Kidney (tissue), 22 donors: ENCODE results near the gene CEP131. TPM values are rescaled to one million over a fixed set of nuclear protein-coding genes. Genes with fewer than 3 reads are reported as not detected.
A peak's percentile ranks its signal among the peaks of the same experiment; 100 is the strongest.

Source experiments
- DNase-seq, 5 donors: peaks; one replicate each; pipeline ENCODE4 v3.0.0-alpha.2; 2013 to 2020
- FAIRE-seq: peaks from 2 replicates; lab custom pipeline; 2012; peaks lifted over from hg19 to GRCh38; lab: Jason Lieb, UNC
- H3K27ac ChIP-seq, 2 donors: one replicate each; pipeline ENCODE4 v1.7.0; 2013; ENCODE audit warnings: low read depth in 2 of 2, low read length in 2 of 2, inconsistent platforms in 1 of 2
- H3K27me3 ChIP-seq: one replicate; pipeline ENCODE4 v1.7.1; 2013; ENCODE audit warnings: low read length, inconsistent platforms; ENCODE audit not compliant: control insufficient read depth, insufficient read depth
- H3K36me3 ChIP-seq, 3 donors: one replicate each; pipeline versions ENCODE4 v1.7.0 to v1.7.1; 2013; ENCODE audit warnings: low read length in 3 of 3, control low read depth in 1 of 3, inconsistent platforms in 1 of 3; ENCODE audit not compliant: insufficient read depth in 3 of 3, control insufficient read depth in 2 of 3
- H3K4me1 ChIP-seq, 3 donors: one replicate each; pipeline versions ENCODE4 v1.7.0 to v1.7.1; 2013; ENCODE audit warnings: low read length in 3 of 3, inconsistent platforms in 1 of 3, low read depth in 1 of 3; ENCODE audit not compliant: control insufficient read depth in 2 of 3, insufficient read depth in 2 of 3
- H3K4me3 ChIP-seq, 3 donors: one replicate each; pipeline versions ENCODE4 v1.7.0 to v1.8.1; 2013; ENCODE audit warnings: low read length in 3 of 3, control low read depth in 1 of 3, inconsistent platforms in 1 of 3
- H3K9ac ChIP-seq, 3 donors: one replicate each; pipeline versions ENCODE4 v1.7.0 to v1.7.1; 2013; ENCODE audit warnings: low read length in 3 of 3, control low read depth in 1 of 3, inconsistent platforms in 1 of 3
- H3K9me3 ChIP-seq, 3 donors: one replicate each; pipeline versions ENCODE4 v1.7.0 to v1.7.1; 2013; ENCODE audit warnings: low read length in 3 of 3, control low read depth in 1 of 3, inconsistent platforms in 1 of 3; ENCODE audit not compliant: control insufficient read depth in 2 of 3, insufficient read depth in 1 of 3
- CTCF ChIP-seq: IDR thresholded peaks from 3 replicates; pipeline ENCODE4 v1.5.1; 2012; ENCODE audit warnings: mild to moderate bottlenecking, moderate library complexity, borderline replicate concordance; ENCODE audit not compliant: insufficient read depth; ENCODE audit errors: extremely low read depth
- intact Hi-C: fragments of 100-400 bp; cut with DNase I; formaldehyde crosslinking; loops from one replicate; pipeline ENCODE4 v1.11.1; 2022
- long read RNA-seq, 10 donors: library from polyadenylated mRNA in 1 of 10; unstranded in 1 of 10; transcript quantifications; one replicate each; pipeline ENCODE4 v2.0.0 and lab custom pipeline, GENCODE V29; 2021 to 2026
- polyA plus RNA-seq: library from polyadenylated mRNA; stranded (reverse); fragments of 350-450 nt; fragmentation: Illumina TruSeq; extraction: RNeasy Lipid Tissue Mini Kit (QIAGEN cat#74804); gene quantifications from one replicate; pipeline ENCODE4 v1.2.3, GENCODE V29; 2014; ENCODE audit warnings: low read depth, low replicate concordance; ENCODE audit not compliant: insufficient read depth
- total RNA-seq: library from RNA; stranded (reverse); fragmentation: NEBNext Ultra II Directional; extraction: Animal tissue kit (Norgen Biotek cat#: 25700); gene quantifications from one replicate; pipeline ENCODE4 v1.2.1, GENCODE V29; 2021
- donor health status: control.
- donor health status: control.
- donor health status: control.
- donor health status: control.
- donor health status: control.
- donor health status: DM: yes; HTN: yes; CAD: no.
- donor health status: Normal renal cell carcinoma (clear cell type).

Gene CEP131
- 7.5 TPM for total RNA-seq
- polyA plus RNA-seq: 6.9 TPM
- long read RNA-seq, donor 1: 0 reads
- long read RNA-seq, donor 2: 0 reads
- long read RNA-seq, donor 3: 0 reads
- long read RNA-seq, donor 4: 0 reads
- long read RNA-seq, donor 5: 0 reads
- long read RNA-seq, donor 6: 0 reads
- long read RNA-seq, donor 7, partial matches to known transcripts: 6 of 20 reads
- long read RNA-seq, donor 7, other reads (novel, unspliced or antisense): 12 of 20 reads
- long read RNA-seq, donor 8: 0 reads
- long read RNA-seq, donor 9: 0 reads
- long read RNA-seq, donor 10, partial matches to known transcripts: 0 of 2 reads
- long read RNA-seq, donor 10, other reads (novel, unspliced or antisense): 0 of 2 reads

DNA sequence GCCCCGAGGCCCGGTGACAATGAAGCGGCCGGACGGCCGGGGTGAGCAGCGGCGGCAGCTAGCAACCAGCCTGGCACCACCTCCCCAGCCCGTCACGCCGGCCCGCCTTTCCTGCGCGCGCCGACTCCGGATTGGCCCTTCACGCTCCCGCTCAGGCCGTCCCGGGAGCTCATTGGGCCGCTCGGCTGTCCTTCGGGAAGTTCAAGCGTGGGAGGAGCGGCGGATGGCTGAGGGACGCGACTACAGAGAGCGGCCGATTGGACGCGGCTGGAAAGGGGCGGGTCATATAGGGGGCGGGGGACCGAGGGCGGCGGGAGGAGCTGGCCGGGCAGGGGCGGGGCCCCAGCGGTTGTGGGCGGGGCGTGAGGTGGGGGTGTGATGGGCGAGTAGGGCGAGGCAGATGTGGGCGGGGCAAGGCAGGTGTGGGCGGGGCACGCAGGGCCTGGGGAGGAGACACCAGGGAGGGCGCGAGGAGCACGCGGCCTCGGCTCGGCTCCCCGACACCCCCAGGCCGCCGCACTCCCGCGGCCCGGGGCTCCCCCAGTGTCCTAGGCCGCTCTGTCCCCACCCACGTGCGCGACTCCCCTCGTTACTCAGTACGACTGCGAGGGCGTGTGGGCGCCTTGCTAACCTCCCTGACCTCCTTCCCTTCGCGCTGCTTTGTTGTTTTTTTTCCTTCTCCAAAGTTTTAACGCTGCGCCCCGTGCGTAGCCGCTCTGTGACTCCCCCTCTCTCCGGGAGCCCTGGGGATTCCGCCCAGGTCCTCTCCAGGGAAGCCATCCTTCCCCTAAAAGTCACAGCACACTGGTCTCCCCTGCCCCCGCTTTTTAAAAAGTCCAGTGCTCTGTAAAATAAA lies at the start of gene CEP131:
Gene CEP131 (minus strand): TSS at position 60 of the 856 bp plus-strand sequence. CDS start 2,909 bp downstream, outside the sequence.
- no peak for FAIRE-seq
- TF ChIP-seq CTCF: no peak
- H3K27ac ChIP-seq: peak within 1 kb of the TSS in 1 of 2 donors; percentile 17
- H3K9me3 ChIP-seq: no peaks in the 10 kb centered on the region
- H3K36me3 ChIP-seq: no peaks in the 10 kb centered on the region
- intact Hi-C loops: no loop called here
- H3K4me3 ChIP-seq: peak within 1 kb of the TSS; percentile 43 to 64 (median 50)
- peak within 1 kb of the TSS in 1 of 3 donors; percentile 40 for H3K9ac ChIP-seq
- DNase-seq: peak; percentile 99 to 100 (median 99)
- H3K4me1 ChIP-seq: peaks cover 0 to 14% (median 0%) of the 10 kb centered on the region in 3 donors
- H3K27me3 ChIP-seq: no peaks in the 10 kb centered on the region

DNA sequence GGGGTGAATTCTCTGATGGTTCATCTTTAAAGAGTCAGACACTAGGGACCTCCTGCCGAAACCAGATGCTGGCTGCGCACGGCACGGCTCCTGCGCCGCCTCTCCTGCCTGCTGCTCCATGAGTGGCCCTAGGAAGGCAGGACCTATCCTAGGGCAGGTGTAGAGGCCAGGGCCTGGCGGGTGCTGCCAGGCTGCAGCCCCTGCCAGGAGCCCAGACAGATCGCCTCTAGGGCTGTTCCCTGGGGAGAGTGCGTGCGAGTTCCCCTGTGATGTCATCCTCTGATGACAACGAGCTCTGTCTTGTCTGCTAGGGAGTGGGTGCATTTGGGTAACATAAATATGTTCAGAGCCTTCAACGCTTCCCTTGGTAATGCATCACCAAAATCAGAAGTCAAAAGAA lies 48.5 kb upstream of the CEP131 start:
- Histone ChIP-seq H3K27me3 (no peaks in the 10 kb centered on the region), H3K9ac (no peak overlapping the region), H3K9me3 (no peaks in the 10 kb centered on the region), H3K4me3 (no peak overlapping the region), H3K4me1 (no peaks in the 10 kb centered on the region), H3K36me3 (peaks cover 0 to 37% (median 25%) of the 10 kb centered on the region in 3 donors), H3K27ac (no peak overlapping the region)
- TF ChIP-seq CTCF: no peak
- no peak for FAIRE-seq
- intact Hi-C loops: no loop called here
- DNase-seq: no peak

GRCh38 chr17:81270279-81270678 lies 47.5 kb upstream of the CEP131 start:
- TF ChIP-seq CTCF: no peak
- no peaks in the 10 kb centered on the region for H3K27me3 ChIP-seq
- no peaks in the 10 kb centered on the region for H3K9me3 ChIP-seq
- no peak for FAIRE-seq
- H3K4me1 ChIP-seq: no peaks in the 10 kb centered on the region
- intact Hi-C loops: no loop called here
- no peak overlapping the region for H3K27ac ChIP-seq
- no peak overlapping the region for H3K9ac ChIP-seq
- H3K36me3 ChIP-seq: peaks cover 0 to 41% (median 30%) of the 10 kb centered on the region in 3 donors
- no peak overlapping the region for H3K4me3 ChIP-seq
- peak in 1 of 5 donors; percentile 43 for DNase-seq
